NCI-H345 treated with DMSO at 0.1 percent for 48 hours (cell line): ENCODE results near the gene MRNIP.

Experiments
- DNase-seq: peaks from one replicate; lab custom pipeline; 2025; ENCODE audit not compliant: unreplicated experiment; lab: John Stamatoyannopoulos, UW

The MRNIP gene

GRCh38 chr5:179858586-179859427 is at the start of gene MRNIP:
TSS of gene MRNIP (minus strand) at chr5:179858817. CDS start at chr5:179858796, 21 bp downstream.
- DNase-seq: peak; percentile 91

- DNase-seq: peak; percentile 54
Measured at GRCh38 chr5:179907556-179908324, 49.1 kb upstream of the MRNIP start, which contains the start of gene TBC1D9B. TSS of gene TBC1D9B (minus strand) at chr5:179907897. CDS start at chr5:179907821, 76 bp downstream.

- no peak for DNase-seq
Measured at GRCh38 chr5:179906795-179907555, 48.4 kb upstream of the MRNIP start.

GRCh38 chr5:179906294-179906794 is 47.7 kb upstream of the MRNIP start:
- DNase-seq: no peak

GRCh38 chr5:179905161-179905560 is 46.5 kb upstream of the MRNIP start:
- DNase-seq: no peak

- DNase-seq: no peak
Measured at GRCh38 chr5:179904463-179905160, 46.0 kb upstream of the MRNIP start.

- DNase-seq: no peak
Measured at GRCh38 chr5:179902763-179903158, 44.1 kb upstream of the MRNIP start.

- no peak for DNase-seq
Measured at GRCh38 chr5:179901915-179902762, 43.5 kb upstream of the MRNIP start.

- no peak for DNase-seq
Measured at GRCh38 chr5:179901462-179901861, 42.8 kb upstream of the MRNIP start.

GRCh38 chr5:179900711-179901110 is 42.1 kb upstream of the MRNIP start:
- DNase-seq: no peak

GRCh38 chr5:179900206-179900605 is 41.6 kb upstream of the MRNIP start:
- no peak for DNase-seq

GRCh38 chr5:179895861-179896260 is 37.2 kb upstream of the MRNIP start:
- no peak for DNase-seq

GRCh38 chr5:179893958-179894895 is 35.6 kb upstream of the MRNIP start:
- DNase-seq: no peak

GRCh38 chr5:179893076-179893957 is 34.7 kb upstream of the MRNIP start:
- DNase-seq: no peak

- DNase-seq: no peak
Measured at GRCh38 chr5:179892255-179892654, 33.6 kb upstream of the MRNIP start.

- no peak for DNase-seq
Measured at GRCh38 chr5:179890751-179891682, 32.4 kb upstream of the MRNIP start.
